HL-60 (cell line): ENCODE results near the gene ZNF580.

Source experiments
- DNase-seq, 2 experiments: peaks; one replicate each; pipeline ENCODE4 v3.0.0-alpha.2; 2010 to 2020; ENCODE audit warnings: low read depth in 1 of 2, low spot score in 1 of 2
- H3K27ac ChIP-seq: fragments of 250-450 bp; sonication (Bioruptor Pico); replicated peaks from 2 replicates; pipeline ENCODE4 v1.5.1; 2020; ENCODE audit warnings: mild to moderate bottlenecking, moderate library complexity
- H3K27me3 ChIP-seq: fragments of 250-450 bp; sonication (Bioruptor Pico); 2 replicates; pipeline ENCODE4 v1.5.1; 2021; ENCODE audit warnings: mild to moderate bottlenecking, moderate library complexity; ENCODE audit not compliant: insufficient read depth, poor library complexity, severe bottlenecking
- H3K4me3 ChIP-seq: replicated peaks from 2 replicates; pipeline ENCODE4 v1.5.1; 2011; ENCODE audit warnings: mild to moderate bottlenecking, control low read depth, low read length; ENCODE audit not compliant: insufficient read depth
- CTCF ChIP-seq: IDR thresholded peaks from one replicate; pipeline ENCODE4 v1.5.1; 2011; ENCODE audit warnings: low read length, control low read depth, inconsistent platforms; ENCODE audit not compliant: insufficient read depth
- GABPA ChIP-seq: IDR thresholded peaks from 2 replicates; pipeline ENCODE4 v1.6.1; 2012; ENCODE audit warnings: low read depth
- POLR2AphosphoS5 ChIP-seq: IDR thresholded peaks from 2 replicates; pipeline ENCODE4 v1.6.1; 2012; ENCODE audit warnings: low read depth
- REST ChIP-seq: IDR thresholded peaks from 2 replicates; pipeline ENCODE4 v1.6.1; 2012; ENCODE audit warnings: low read depth; ENCODE audit not compliant: insufficient replicate concordance
- SPI1 ChIP-seq: IDR thresholded peaks from 2 replicates; pipeline ENCODE4 v1.6.1; 2012; ENCODE audit warnings: low read depth, mild to moderate bottlenecking, borderline replicate concordance

The ZNF580 gene

GRCh38 chr19:55689411-55690108 lies 48.8 kb downstream of the ZNF580 start:
- Histone ChIP-seq H3K27ac (no peak overlapping the region), H3K4me3 (no peak overlapping the region), H3K27me3 (no peaks in the 10 kb centered on the region)
- no peak for DNase-seq
- TF ChIP-seq CTCF (no peak), GABPA (no peak), REST (no peak), SPI1 (no peak), POLR2AphosphoS5 (no peak)

- H3K27ac ChIP-seq = no peak overlapping the region
- no peak for TF ChIP-seq CTCF
- no peak for TF ChIP-seq POLR2AphosphoS5
- TF ChIP-seq GABPA = no peak
- no peak for TF ChIP-seq REST
- no peak for TF ChIP-seq SPI1
- no peaks in the 10 kb centered on the region for H3K27me3 ChIP-seq
- no peak overlapping the region for H3K4me3 ChIP-seq
- no peak for DNase-seq
Measured at GRCh38 chr19:55690109-55690768, 49.4 kb downstream of the ZNF580 start.

GRCh38 chr19:55690769-55691545 lies 50.2 kb downstream of the ZNF580 start:
- H3K27me3 ChIP-seq = no peaks in the 10 kb centered on the region
- no peak for TF ChIP-seq SPI1
- no peak for TF ChIP-seq GABPA
- no peak for TF ChIP-seq REST
- no peak for TF ChIP-seq CTCF
- TF ChIP-seq POLR2AphosphoS5 = no peak
- no peak overlapping the region for H3K4me3 ChIP-seq
- no peak overlapping the region for H3K27ac ChIP-seq
- no peak for DNase-seq
